ENCODE data around the gene PLEKHG1.

PLEKHG1 gene

GRCh38 chr6:150613269-150613668, 13.6 kb downstream of the PLEKHG1 start:
- H3K4me1 Mint-ChIP-seq = no peaks in the 10 kb centered on the region
- DNase-seq (ENCODE audit: low spot score in 2 of 2) (no peak), ATAC-seq (replicated peaks; ENCODE audit: extremely low read depth, poor library complexity, severe bottlenecking) (no peak)
- H3K27me3 Mint-ChIP-seq = no peaks in the 10 kb centered on the region
- H3K4me3 Mint-ChIP-seq = no peak overlapping the region
- no peaks in the 10 kb centered on the region for H3K9me3 Mint-ChIP-seq
- peak overlapping the region; percentile 3 for H3K27ac Mint-ChIP-seq (ENCODE audit: low read depth)
- H3K36me3 Mint-ChIP-seq (ENCODE audit: insufficient read depth) = no peaks in the 10 kb centered on the region

- Mint-ChIP-seq H3K27ac (ENCODE audit: low read depth) (no peak overlapping the region), H3K27me3 (no peaks in the 10 kb centered on the region), H3K36me3 (ENCODE audit: insufficient read depth) (no peaks in the 10 kb centered on the region), H3K4me3 (no peak overlapping the region), H3K4me1 (no peaks in the 10 kb centered on the region), H3K9me3 (no peaks in the 10 kb centered on the region)
- ATAC-seq (replicated peaks; ENCODE audit: extremely low read depth, poor library complexity, severe bottlenecking) (no peak), DNase-seq (ENCODE audit: low spot score in 2 of 2) (no peak)
Observed at GRCh38 chr6:150615967-150616366, 16.3 kb downstream of the PLEKHG1 start.

- DNase-seq (ENCODE audit: low spot score in 2 of 2) (no peak), ATAC-seq (replicated peaks; ENCODE audit: extremely low read depth, poor library complexity, severe bottlenecking) (no peak)
- Mint-ChIP-seq H3K36me3 (ENCODE audit: insufficient read depth) (no peaks in the 10 kb centered on the region), H3K4me1 (no peaks in the 10 kb centered on the region), H3K4me3 (no peak overlapping the region), H3K27me3 (no peaks in the 10 kb centered on the region), H3K27ac (ENCODE audit: low read depth) (no peak overlapping the region), H3K9me3 (no peaks in the 10 kb centered on the region)
Observed at GRCh38 chr6:150616586-150616985, 16.9 kb downstream of the PLEKHG1 start.

GRCh38 chr6:150617062-150617461, 17.4 kb downstream of the PLEKHG1 start:
- Mint-ChIP-seq H3K36me3 (ENCODE audit: insufficient read depth) (no peaks in the 10 kb centered on the region), H3K27me3 (no peaks in the 10 kb centered on the region), H3K9me3 (no peaks in the 10 kb centered on the region), H3K27ac (ENCODE audit: low read depth) (no peak overlapping the region), H3K4me1 (peaks cover 4% of the 10 kb centered on the region), H3K4me3 (no peak overlapping the region)
- no peak for DNase-seq (ENCODE audit: low spot score in 2 of 2)
- no peak for ATAC-seq (replicated peaks; ENCODE audit: extremely low read depth, poor library complexity, severe bottlenecking)

- H3K27ac Mint-ChIP-seq (ENCODE audit: low read depth) = no peak overlapping the region
- H3K4me1 Mint-ChIP-seq = peaks cover 4% of the 10 kb centered on the region
- no peak overlapping the region for H3K4me3 Mint-ChIP-seq
- DNase-seq (ENCODE audit: low spot score in 2 of 2) (no peak), ATAC-seq (replicated peaks; ENCODE audit: extremely low read depth, poor library complexity, severe bottlenecking) (no peak)
- no peaks in the 10 kb centered on the region for H3K27me3 Mint-ChIP-seq
- no peaks in the 10 kb centered on the region for H3K36me3 Mint-ChIP-seq (ENCODE audit: insufficient read depth)
- no peaks in the 10 kb centered on the region for H3K9me3 Mint-ChIP-seq
Observed at GRCh38 chr6:150617496-150618460, 18.1 kb downstream of the PLEKHG1 start.

GRCh38 chr6:150619275-150619674, 19.6 kb downstream of the PLEKHG1 start:
- no peaks in the 10 kb centered on the region for H3K36me3 Mint-ChIP-seq (ENCODE audit: insufficient read depth)
- DNase-seq (ENCODE audit: low spot score in 2 of 2) (no peak), ATAC-seq (replicated peaks; ENCODE audit: extremely low read depth, poor library complexity, severe bottlenecking) (no peak)
- no peaks in the 10 kb centered on the region for H3K9me3 Mint-ChIP-seq
- no peak overlapping the region for H3K27ac Mint-ChIP-seq (ENCODE audit: low read depth)
- no peaks in the 10 kb centered on the region for H3K27me3 Mint-ChIP-seq
- H3K4me3 Mint-ChIP-seq = no peak overlapping the region
- peaks cover 4% of the 10 kb centered on the region for H3K4me1 Mint-ChIP-seq

- H3K4me1 Mint-ChIP-seq = peaks cover 4% of the 10 kb centered on the region
- no peaks in the 10 kb centered on the region for H3K36me3 Mint-ChIP-seq (ENCODE audit: insufficient read depth)
- DNase-seq (ENCODE audit: low spot score in 2 of 2) (no peak), ATAC-seq (replicated peaks; ENCODE audit: extremely low read depth, poor library complexity, severe bottlenecking) (no peak)
- H3K4me3 Mint-ChIP-seq = no peak overlapping the region
- H3K27me3 Mint-ChIP-seq = no peaks in the 10 kb centered on the region
- H3K27ac Mint-ChIP-seq (ENCODE audit: low read depth) = no peak overlapping the region
- H3K9me3 Mint-ChIP-seq = no peaks in the 10 kb centered on the region
Observed at GRCh38 chr6:150620244-150620643, 20.6 kb downstream of the PLEKHG1 start.

- DNase-seq (ENCODE audit: low spot score in 2 of 2) (no peak), ATAC-seq (replicated peaks; ENCODE audit: extremely low read depth, poor library complexity, severe bottlenecking) (no peak)
- Mint-ChIP-seq H3K9me3 (no peaks in the 10 kb centered on the region), H3K4me3 (no peak overlapping the region), H3K4me1 (peaks cover 4% of the 10 kb centered on the region), H3K27me3 (no peaks in the 10 kb centered on the region), H3K36me3 (ENCODE audit: insufficient read depth) (no peaks in the 10 kb centered on the region), H3K27ac (ENCODE audit: low read depth) (no peak overlapping the region)
Observed at GRCh38 chr6:150620763-150621162, 21.1 kb downstream of the PLEKHG1 start.

GRCh38 chr6:150622476-150622875, 22.8 kb downstream of the PLEKHG1 start:
- Mint-ChIP-seq H3K27ac (ENCODE audit: low read depth) (no peak overlapping the region), H3K27me3 (no peaks in the 10 kb centered on the region), H3K4me1 (peaks cover 4% of the 10 kb centered on the region), H3K36me3 (ENCODE audit: insufficient read depth) (no peaks in the 10 kb centered on the region), H3K9me3 (no peaks in the 10 kb centered on the region), H3K4me3 (no peak overlapping the region)
- ATAC-seq (replicated peaks; ENCODE audit: extremely low read depth, poor library complexity, severe bottlenecking) (no peak), DNase-seq (ENCODE audit: low spot score in 2 of 2) (no peak)

- H3K27me3 Mint-ChIP-seq = no peaks in the 10 kb centered on the region
- peak; percentile 67 for ATAC-seq (replicated peaks; ENCODE audit: extremely low read depth, poor library complexity, severe bottlenecking)
- DNase-seq (ENCODE audit: low spot score in 2 of 2) = no peak
- H3K27ac Mint-ChIP-seq (ENCODE audit: low read depth) = no peak overlapping the region
- H3K4me1 Mint-ChIP-seq = peaks cover 4% of the 10 kb centered on the region
- H3K9me3 Mint-ChIP-seq = no peaks in the 10 kb centered on the region
- no peak overlapping the region for H3K4me3 Mint-ChIP-seq
- H3K36me3 Mint-ChIP-seq (ENCODE audit: insufficient read depth) = no peaks in the 10 kb centered on the region
Observed at GRCh38 chr6:150622941-150623874, 23.5 kb downstream of the PLEKHG1 start.

- Mint-ChIP-seq H3K4me3 (no peak overlapping the region), H3K36me3 (ENCODE audit: insufficient read depth) (no peaks in the 10 kb centered on the region), H3K4me1 (peaks cover 4% of the 10 kb centered on the region), H3K27me3 (no peaks in the 10 kb centered on the region), H3K27ac (ENCODE audit: low read depth) (peak overlapping the region; percentile 32), H3K9me3 (no peaks in the 10 kb centered on the region)
- ATAC-seq (replicated peaks; ENCODE audit: extremely low read depth, poor library complexity, severe bottlenecking) = no peak
- no peak for DNase-seq (ENCODE audit: low spot score in 2 of 2)
Observed at GRCh38 chr6:150624191-150624590, 24.5 kb downstream of the PLEKHG1 start.

GRCh38 chr6:150625927-150626326, 26.2 kb downstream of the PLEKHG1 start:
- Mint-ChIP-seq H3K9me3 (no peaks in the 10 kb centered on the region), H3K27me3 (no peaks in the 10 kb centered on the region), H3K4me1 (peaks cover 4% of the 10 kb centered on the region), H3K36me3 (ENCODE audit: insufficient read depth) (no peaks in the 10 kb centered on the region), H3K27ac (ENCODE audit: low read depth) (no peak overlapping the region), H3K4me3 (no peak overlapping the region)
- no peak for DNase-seq (ENCODE audit: low spot score in 2 of 2)
- no peak for ATAC-seq (replicated peaks; ENCODE audit: extremely low read depth, poor library complexity, severe bottlenecking)
